Stimulated activated CD8-positive, alpha-beta memory T cell treated with anti-CD3 and anti-CD28 coated beads, Interleukin-7, amount 100 ng/mL, for 4 hours (primary cell): ENCODE data around the gene LRRC19.
A peak's percentile ranks its signal among the peaks of the same experiment; 100 is the strongest.

Experiments
- DNase-seq, 2 donors: peaks; one replicate each; pipeline ENCODE4 v3.0.0-alpha.2; 2020; ENCODE audit warnings: low read depth in 2 of 2

The LRRC19 gene, protein sequence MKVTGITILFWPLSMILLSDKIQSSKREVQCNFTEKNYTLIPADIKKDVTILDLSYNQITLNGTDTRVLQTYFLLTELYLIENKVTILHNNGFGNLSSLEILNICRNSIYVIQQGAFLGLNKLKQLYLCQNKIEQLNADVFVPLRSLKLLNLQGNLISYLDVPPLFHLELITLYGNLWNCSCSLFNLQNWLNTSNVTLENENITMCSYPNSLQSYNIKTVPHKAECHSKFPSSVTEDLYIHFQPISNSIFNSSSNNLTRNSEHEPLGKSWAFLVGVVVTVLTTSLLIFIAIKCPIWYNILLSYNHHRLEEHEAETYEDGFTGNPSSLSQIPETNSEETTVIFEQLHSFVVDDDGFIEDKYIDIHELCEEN

DNA sequence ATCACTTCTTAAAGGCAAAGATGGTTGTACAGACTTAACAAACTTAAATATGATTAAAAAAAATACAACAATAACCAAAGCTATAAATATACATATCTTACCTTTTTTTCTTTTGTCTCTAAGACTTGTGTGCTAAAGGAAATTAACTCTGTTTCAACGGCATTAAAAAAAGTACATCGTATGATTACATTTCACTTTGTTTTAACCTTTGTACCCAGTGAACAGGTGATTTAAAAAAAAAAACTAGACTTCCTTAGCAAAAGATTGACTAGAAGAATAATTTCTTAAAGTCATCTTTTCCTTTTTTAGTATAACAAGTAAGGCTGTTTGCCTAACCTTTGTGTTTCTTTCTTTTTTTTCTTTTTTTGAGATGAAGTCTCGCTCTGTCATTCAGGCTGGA is at the start of gene LRRC19:
TSS of gene LRRC19 (minus strand) at position 182 of the 400 bp plus-strand sequence. CDS start 5,978 bp downstream, outside the sequence.
- no peak for DNase-seq

DNA sequence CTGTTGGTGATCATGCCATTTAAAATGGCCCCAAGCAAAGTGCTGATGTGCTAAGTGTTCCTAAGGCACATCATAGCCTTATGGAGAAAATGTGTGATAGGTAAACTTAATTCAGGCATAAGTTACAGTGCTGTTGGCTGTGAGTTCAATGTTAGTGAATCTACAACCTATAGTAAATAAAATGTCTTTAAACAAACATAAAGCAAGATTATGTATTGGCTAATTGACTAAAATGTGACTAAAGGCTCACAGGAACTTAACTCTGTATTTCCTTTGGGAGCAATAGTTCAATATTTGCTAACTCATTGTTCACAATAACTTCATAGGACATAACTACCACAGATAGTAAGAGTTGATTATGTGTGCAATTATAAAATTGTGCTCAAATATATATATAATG is 49.4 kb upstream of the LRRC19 start:
- no peak for DNase-seq

DNA sequence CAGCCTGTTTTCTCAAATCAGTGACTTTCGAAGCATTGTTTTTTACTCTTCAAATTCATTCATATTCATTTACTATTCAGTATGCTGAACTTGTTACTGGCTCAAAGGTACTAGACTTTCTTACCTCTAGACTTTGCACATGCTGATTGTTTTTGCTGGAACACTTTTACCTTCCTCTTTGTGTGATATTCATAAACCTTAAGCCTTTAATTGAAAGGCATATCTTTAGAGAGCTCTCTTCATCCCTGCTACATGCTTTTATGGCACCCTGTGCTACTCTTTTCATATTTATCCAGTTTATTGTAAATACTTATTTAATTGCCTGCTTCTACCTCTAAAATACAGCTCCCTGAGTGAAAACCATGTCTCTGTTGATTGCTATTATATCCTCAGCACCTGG is 48.7 kb upstream of the LRRC19 start:
- no peak for DNase-seq

DNA sequence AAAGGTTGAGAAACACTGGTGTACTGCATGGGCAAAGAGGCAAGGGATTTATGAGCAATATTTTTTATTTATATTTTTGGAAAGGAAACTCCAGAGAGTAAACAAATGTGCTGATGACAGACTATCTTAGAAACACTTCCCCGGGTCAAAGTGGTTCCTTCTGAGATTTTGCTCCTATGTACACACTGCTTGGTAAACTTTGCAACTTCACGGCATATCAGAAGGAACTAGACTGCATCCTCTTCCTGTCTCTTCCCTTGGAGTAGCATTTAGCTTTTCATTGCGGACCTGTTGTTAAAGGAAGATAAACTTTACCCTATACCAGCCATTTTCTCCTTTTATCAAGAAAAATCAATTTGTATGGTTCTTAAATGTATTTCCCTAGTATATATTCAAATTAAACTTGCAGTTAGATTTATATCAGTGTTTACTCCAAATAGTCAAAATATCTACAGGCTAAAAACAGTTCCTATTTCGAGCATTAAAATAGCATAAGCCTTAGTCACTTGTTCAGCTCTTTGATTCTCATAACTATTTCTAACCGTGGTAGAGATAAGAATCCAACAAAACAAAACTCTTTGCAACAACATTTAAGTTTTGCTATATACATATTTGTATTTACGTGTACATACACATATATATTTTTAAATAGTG is 48.0 kb upstream of the LRRC19 start:
- DNase-seq, result no peak

DNA sequence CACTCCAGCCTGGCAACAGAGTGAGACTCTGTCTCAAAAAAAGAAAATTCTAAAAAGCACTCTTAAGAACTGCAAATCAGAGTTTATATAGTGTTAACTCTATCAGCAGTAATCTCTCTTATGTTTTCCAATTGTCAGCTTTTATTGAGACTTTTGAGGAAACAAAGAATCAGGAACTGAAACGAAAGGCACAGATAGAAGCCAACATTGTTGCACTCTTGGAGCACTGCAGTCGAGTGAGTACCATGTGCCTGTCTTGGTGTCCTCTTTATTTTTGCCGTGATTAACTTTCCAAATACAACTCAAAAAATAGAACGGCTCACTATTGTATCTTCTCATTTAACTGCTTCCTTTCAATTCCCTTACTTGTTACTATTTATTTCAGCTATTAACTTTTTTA is 41.7 kb upstream of the LRRC19 start:
- no peak for DNase-seq

DNA sequence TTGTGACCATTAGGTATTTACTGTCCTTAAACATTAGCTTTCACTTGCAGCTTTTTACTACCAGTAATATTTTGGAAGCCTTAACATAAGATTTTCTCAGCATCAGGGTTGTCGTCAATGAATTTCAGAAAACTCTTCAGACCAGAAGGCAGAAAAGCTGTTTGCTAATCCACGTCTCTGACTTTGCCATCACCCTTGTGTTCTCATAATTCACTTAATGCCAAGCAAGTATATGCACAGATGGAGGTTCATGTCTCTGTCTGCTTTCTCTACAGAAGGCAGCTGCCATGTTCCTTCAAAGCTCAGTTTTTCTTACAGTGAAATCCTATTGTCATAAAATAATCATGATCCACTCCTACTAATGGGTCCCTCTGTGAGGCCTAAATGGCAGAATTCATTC is 37.7 kb upstream of the LRRC19 start:
- DNase-seq, result no peak

DNA sequence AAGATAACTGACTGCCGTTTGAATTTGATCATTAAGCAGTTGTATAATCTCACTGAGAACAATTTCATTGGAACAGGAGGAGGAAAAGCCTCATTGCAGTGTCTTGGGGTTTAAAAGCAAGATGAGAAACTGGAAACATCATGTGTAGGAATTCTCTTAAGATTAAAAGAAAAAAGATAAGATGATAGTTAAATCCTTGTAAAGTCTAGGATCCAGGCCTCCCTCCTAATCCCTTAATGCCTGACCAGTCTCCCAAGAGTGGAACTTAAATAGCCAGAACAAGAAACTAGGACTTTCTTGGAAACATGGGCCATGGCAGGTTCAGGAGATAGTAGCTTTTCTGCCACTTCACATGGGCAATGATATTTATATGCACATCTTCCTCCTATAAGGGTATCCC is 37.0 kb upstream of the LRRC19 start:
- no peak for DNase-seq

DNA sequence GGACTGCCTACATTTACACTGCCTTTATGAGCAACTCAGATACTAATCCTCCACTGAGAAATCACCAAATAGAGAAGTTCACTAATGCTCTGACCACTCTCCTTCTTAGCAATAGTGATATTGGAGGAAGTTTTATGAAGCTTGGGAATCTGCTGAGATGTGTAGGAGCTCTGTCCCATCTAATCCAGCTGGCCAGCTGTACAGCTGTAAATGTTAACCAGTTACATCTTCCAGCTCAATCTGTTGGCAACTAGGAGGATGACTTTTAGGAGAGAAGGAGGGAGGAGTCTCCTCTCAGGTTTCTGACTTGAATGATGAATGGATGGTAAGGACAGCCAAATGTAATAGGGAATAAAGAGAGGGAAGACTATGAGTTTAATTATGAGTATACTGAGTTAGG is 36.3 kb upstream of the LRRC19 start:
- no peak for DNase-seq

DNA sequence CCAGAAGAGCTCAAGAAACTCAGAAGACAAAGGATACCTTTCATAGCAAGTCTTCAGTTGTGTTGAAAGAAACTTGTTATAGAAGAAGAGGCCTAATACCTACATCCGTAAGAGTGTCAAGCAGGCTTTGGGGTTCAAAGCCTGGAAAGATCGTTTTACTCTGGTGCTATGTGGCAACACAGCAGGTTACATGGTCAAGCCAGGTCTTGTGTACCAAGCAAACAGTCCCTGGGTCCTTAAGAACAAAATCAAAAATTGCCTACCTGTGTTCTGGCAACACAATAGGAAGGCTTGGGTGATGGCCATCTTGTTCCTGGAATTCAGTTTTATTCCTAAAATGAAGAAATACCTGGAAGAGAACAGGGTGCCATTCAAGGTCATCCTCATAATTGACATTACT is 32.0 kb upstream of the LRRC19 start:
- no peak for DNase-seq

DNA sequence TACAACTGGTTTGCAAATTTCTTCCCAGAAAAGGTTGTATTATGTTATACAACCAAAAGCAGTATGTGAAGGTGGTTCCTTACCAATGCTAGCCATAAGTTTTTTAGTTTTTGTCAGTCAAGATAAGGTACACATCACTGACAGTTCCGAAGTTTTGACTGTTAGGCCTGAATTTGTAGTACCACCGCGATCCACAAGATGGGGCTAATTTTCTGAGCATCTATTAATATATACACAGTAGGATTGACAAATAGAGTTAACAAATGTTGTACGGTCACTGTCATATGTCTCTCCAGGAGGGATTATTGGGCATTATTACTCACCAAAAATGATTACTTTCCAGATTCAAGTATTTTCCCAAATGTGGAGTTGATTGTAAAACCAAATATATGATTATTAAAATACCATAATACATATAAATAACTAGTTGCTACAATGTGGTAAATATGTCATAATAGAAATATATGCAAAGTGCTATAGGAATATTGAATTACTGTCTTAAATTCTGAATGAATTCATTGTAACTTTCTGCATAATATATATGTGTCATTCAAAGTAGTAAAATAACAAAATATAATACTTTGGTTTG is 28.4 kb upstream of the LRRC19 start:
- peak; percentile 2 to 3 for DNase-seq

DNA sequence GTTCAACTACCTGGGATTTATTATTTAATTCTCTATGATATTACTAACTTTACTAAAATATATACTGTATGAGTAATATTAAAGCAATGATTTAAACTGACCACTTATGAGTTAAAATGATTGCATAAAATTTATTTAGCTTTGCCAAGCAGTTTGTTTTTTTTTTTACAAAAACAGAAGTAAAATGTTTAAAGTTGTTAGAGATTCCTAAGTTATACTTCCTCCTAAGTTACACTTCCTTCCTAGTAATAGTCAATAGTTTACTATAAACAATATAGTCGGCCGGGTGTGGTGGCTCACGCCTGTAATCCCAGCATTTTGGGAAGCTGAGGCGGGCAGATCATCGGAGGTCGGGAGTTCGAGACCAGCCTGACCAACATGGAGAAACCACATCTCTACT is 23.7 kb upstream of the LRRC19 start:
- DNase-seq, result no peak

DNA sequence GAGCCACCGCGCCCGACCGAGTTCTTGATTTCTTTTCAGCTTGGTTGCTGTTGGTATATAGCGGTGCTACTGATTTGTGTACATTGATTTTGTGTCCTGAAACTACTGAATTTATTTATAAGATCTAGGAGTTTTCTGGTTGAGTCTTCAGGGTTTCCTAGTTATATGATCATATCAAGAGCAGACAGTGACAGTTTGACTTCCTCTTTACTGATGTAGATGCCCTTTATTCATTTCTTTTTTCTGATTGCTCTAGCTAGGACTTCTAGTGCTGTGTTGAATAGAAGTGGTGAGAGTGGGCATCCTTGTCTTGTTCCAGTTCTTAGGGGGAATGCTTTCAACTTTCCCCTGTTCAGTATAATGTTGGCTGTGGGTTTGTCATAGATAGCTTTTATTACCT is 17.4 kb upstream of the LRRC19 start:
- no peak for DNase-seq

DNA sequence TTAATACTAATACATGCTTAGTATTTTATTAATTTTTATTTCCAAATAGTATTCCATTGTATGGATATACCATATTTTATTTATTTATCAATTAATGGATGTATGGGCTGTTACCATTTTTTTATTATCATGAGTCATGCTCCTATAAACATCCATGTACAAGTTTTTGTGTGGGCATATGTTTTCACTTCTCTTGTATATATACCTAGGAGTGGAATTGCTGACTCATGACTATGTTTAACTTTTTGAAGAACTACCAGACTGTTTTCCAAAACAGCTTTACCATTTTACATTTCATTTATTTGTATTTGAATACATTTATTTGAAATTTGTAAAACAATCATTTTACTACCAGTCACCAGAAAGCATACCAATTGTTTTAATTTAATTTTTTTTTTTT is 14.1 kb upstream of the LRRC19 start:
- no peak for DNase-seq

DNA sequence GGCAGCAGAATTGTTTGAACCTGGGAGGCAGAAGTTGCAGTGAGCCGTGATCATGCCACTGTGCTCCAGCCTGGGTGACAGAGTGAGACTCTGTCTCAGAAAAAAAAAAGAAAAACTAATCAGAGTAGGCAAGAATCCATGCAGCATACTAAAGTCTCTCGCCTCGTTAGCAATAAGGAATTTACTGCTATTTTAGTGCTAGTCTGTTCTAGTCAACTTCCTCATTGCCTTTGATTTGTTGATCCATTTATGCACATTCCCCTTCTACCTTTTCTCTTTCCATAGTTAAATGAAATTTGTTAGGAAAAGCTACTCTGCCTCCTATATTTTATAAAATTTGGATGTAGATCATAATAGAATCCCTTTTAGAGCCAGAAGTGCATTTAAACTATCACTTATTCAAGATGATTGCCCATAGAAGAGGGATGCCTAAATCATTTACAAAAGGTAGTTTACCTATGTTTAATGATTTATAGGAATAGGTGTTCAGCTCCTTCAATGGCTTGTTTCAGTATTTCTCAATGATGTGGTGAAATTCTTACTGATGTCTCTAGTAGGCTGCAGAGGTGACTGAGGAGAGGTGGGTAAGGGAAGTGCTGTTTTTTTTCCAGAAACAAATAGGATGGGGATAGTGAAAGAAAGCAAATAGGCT is 1.9 kb downstream of the LRRC19 start:
- no peak for DNase-seq

DNA sequence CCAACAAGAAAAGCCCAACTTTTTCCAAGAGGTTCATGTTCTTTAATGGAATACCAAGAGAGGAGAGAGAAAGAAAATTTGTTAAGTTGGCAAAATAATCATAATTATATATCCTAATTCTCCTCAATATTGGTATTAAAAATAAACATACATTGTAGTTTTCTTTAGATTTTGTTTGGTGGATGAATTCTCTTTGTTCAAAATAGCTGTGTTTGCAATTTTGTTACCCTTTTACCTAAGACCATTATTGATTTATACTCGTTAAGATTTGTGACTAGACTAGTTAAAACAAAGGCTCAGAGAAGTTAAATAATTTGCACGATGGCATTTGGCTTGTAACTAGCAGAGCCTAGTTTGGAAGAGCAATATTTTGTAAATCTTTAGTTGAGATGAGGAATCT is 9.7 kb downstream of the LRRC19 start:
- DNase-seq, result no peak

DNA sequence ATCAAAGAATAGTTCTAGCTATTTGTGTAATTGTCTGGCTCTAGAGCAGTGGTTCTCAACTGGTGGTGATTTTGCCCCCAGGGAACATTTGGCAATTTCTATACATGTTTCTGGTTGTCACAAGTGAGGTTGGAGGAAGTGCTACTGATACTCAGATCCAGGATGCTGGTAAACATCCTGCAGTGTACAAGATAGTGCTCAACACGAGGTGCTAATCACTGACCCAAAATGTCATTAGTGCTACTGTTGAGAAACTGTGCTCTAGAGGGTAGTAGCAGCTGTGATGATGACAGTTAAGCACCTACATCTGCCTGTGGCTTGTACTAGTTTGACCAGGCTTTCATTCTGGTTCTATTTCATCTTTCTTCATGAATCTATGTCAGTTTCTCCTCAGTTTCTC is 22.1 kb downstream of the LRRC19 start:
- no peak for DNase-seq

DNA sequence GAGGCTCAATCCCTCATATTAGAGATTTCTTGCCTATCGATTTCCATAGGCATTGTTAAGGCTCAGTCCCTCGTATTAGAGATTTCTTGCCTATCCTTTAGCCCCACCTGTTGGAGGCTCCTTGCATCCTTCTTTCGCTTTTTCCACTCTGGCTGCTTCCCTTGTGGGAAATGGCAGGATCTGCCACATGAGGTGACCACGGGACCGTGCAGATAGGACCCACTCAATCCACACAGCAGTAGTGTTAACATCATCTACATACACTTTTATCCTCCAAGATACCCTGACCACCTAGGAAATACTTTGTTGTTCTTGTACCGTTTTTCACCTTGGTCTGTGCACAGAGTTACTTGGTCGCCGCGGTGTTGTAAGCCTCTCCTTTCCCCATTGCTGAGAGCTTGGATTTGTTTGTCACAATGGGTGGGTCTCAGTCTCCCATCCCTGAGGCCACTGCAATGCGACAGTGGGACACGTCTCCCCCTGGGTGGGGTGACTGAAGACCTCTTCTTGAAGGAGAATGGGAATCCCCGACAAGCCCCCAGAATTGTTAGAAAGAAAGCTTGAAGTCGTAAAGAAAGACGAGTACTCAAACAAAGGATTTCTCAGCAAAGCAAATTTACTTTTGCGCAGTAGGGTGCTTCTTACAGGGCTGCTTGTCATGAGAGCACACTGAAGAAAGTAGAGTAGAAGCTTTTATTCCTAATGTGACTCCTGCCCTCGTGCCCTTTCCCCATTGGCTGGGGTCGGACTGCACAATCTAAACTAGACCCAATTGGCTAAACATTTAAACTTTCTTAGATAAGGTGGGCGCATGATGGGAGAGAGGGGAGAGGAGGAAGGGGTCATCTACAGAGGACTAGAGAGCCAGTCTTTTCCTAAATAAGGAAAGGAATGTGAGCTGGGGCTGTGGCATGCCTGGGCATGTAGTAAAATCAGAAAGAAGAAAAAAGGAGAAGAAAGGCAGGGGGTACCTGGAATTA is 29.5 kb downstream of the LRRC19 start:
- DNase-seq, result no peak

DNA sequence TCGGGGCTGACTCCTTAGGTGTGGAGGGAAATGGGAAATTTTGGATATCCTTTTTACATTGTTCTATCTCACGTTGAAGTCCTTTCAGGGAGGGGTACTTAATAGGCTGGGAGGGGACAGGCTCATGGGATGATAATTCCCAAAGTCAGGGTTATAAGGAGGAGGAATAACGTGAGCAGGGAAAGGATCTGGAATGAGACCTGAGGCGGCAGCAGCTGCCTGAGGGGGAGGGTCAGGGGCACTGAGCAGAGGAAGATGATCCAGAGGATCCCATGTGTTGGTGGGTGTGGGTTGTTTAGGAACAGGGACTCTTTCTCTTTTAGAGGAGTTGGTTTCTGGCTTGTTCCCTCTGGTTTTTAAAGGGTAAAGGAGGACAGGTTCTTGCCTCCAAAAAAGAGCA is 30.5 kb downstream of the LRRC19 start:
- DNase-seq, result no peak

DNA sequence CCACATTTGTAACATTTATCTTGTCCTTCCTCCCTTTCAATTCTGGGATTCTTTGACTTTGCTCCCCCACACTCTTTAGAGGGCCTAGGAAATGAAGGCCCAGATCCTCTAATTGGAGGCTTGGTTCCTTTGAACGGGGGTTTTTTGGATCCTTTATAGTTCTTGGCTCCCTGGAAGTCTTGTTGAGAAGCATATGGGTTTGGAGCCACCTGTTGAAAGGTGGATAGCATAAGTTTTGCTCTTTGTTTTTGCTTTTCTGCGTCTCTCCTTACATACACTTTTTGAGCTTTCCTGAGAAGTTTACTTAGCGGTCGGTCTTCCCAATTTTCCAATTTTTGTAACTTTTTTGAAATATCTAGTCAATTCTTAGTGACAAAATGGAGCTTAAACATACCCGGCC is 31.5 kb downstream of the LRRC19 start:
- DNase-seq, result no peak

DNA sequence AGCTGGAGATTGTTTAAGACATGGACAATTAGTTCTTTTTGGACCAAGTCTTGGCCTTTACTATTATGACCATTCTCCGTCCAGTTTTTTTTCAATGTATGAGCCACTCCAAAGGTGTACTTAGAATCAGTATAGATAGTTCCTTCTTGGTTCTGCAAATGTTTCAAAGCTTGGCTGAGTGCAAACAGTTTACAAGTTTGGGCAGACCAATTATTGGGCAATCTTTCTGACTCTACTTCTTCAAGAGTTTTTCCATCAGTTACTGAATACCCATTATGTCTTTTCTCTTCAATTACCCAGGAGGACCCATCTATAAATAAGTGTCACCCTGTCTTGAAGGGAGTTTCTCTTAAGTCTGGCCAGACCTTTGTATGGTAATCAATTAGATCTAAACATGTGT is 33.8 kb downstream of the LRRC19 start:
- no peak for DNase-seq

DNA sequence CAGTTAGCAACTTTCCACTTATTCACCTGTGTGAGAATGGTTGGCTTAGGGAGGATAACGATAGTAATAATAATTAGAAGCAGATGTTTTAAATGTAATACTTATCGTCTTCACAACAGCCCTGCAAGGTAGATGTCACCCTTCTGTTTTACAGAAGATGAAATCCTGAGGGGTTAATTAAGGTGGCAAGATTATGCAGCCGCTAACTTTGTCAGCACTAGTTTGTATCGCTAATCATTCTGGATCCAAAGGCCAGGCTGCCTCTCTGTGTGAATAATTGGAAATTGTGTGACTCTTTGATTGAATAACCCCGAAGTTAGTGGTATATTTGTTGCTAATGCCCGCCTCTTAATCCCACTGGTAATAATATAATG is 48.6 kb downstream of the LRRC19 start:
- no peak for DNase-seq
